Activated T-cell treated with anti-CD3 and anti-CD28 coated beads, Interleukin-2, amount 50 U/mL, for 72 hours (primary cell): ENCODE results near the gene MICAL2. TPM values are rescaled to one million over a fixed set of nuclear protein-coding genes. Genes with fewer than 3 reads are reported as not detected.
A peak's percentile ranks its signal among the peaks of the same experiment; 100 is the strongest.

ENCODE experiments used
- ATAC-seq, 2 donors: fragments of 150-1000 bp; cut with Tn5 transposase; replicated peaks in 1 of 2; 2 replicates each; pipeline ENCODE4 v1.10.0; 2021; ENCODE audit warnings: moderate library complexity in 2 of 2, mild to moderate bottlenecking in 1 of 2
- DNase-seq, 2 donors: peaks; one replicate each; pipeline ENCODE4 v3.0.0; 2021 to 2022; ENCODE audit warnings: mixed read lengths in 1 of 2
- H3K27ac Mint-ChIP-seq: one replicate; pipeline ENCODE4 v1.8.0; 2022; ENCODE audit warnings: mild to moderate bottlenecking, moderate library complexity, mixed read lengths
- H3K27me3 Mint-ChIP-seq: one replicate; pipeline ENCODE4 v1.8.0; 2022; ENCODE audit warnings: low read depth, mixed read lengths
- H3K36me3 Mint-ChIP-seq, 2 donors: one replicate each; pipeline ENCODE4 v1.8.0; 2022; ENCODE audit warnings: mixed read lengths in 2 of 2, mild to moderate bottlenecking in 1 of 2; ENCODE audit not compliant: insufficient read depth in 2 of 2
- H3K4me1 Mint-ChIP-seq: one replicate; pipeline ENCODE4 v1.8.0; 2022; ENCODE audit warnings: low read depth, mixed read lengths
- H3K4me3 Mint-ChIP-seq, 2 donors: one replicate each; pipeline ENCODE4 v1.8.0; 2022; ENCODE audit warnings: mild to moderate bottlenecking in 2 of 2, mixed read lengths in 2 of 2, moderate library complexity in 2 of 2
- H3K9me3 Mint-ChIP-seq, 2 donors: one replicate each; pipeline ENCODE4 v1.8.0; 2022; ENCODE audit warnings: mixed read lengths in 2 of 2
- total RNA-seq, 2 donors: library from RNA; stranded (reverse); gene quantifications; one replicate each; pipeline ENCODE4 v1.2.3, GENCODE V29; 2022

The MICAL2 gene
- total RNA-seq, 2 donors from 2014 or later, result 227 to 322 TPM

DNA sequence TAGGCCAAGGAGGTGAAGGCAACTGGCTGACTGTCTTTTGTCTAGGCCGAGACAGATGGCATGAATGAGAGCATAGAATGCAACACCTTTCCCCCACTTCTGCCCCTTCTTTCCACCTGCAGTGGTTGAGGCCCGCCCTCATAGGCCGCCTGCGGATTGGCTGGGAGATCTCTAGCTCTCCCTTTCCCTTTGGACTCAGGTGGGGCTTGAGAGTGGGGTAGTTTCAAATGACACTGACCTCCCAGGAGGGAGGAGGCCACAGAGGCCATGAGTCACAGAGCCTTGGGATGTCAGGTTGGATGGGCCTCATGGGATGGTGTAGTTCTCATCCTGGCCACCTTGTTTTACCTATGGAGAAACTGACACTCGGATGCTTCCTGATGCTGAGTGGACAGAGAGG lies 9.1 kb downstream of the MICAL2 start:
- ATAC-seq (no peak), DNase-seq (no peak)
- no peak overlapping the region for H3K27ac Mint-ChIP-seq
- no peaks in the 10 kb centered on the region for H3K9me3 Mint-ChIP-seq
- no peak overlapping the region for H3K4me3 Mint-ChIP-seq
- peaks cover under 1 to 25% of the 10 kb centered on the region in 2 donors for H3K36me3 Mint-ChIP-seq
- peaks cover 86% of the 10 kb centered on the region for H3K4me1 Mint-ChIP-seq
- no peaks in the 10 kb centered on the region for H3K27me3 Mint-ChIP-seq

DNA sequence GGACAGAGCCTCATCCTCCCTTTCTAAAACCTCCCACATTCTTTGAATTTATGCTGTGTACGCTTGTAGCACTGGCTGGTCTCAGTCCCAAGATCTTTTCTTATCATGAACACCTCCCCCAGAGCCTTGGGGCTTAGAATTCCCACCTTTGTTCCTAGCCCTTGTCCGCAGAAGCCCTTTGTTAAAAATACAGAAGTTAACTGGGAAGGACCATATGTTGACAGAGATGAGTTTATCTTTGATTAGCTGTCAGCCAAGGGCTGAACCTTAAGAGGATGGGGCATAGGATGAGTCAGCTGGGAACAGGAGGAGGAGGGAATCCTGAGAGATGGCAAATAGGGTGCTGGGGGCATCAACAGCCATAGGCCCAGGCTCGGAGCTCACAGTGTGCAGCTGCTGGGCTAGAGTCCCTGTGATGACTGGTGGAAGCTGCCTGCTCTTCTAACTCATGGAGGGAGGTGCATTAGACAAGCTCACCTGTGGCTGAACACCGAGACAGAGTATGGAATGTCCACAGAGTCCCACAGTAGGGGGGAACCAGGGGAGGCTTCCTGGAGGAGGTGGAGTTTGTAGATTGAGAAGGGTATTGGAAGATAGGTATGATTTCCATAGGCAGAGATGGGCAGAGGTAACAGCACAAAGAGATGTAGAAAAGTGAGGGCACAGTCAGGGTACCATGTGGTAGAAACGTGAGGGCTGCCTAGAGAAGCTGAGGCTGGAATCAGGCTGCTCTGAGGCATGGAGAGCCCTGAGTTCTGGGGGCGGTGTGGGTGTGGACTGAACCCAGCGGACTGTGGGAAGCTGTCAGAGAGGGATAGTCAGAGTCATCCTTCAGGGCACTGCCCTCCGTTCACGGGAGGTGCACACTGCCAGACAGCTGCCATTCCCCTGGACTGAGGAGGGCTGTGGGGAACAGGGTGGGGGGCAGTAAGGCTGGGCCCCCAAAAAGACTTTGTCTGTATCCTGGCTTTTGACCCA lies 9.9 kb downstream of the MICAL2 start:
- Mint-ChIP-seq H3K27me3 (no peaks in the 10 kb centered on the region), H3K27ac (peak overlapping the region; percentile 64), H3K9me3 (no peaks in the 10 kb centered on the region), H3K4me3 (no peak overlapping the region), H3K36me3 (peaks cover 3 to 22% of the 10 kb centered on the region in 2 donors), H3K4me1 (peaks cover 88% of the 10 kb centered on the region)
- ATAC-seq (no peak), DNase-seq (no peak)

DNA sequence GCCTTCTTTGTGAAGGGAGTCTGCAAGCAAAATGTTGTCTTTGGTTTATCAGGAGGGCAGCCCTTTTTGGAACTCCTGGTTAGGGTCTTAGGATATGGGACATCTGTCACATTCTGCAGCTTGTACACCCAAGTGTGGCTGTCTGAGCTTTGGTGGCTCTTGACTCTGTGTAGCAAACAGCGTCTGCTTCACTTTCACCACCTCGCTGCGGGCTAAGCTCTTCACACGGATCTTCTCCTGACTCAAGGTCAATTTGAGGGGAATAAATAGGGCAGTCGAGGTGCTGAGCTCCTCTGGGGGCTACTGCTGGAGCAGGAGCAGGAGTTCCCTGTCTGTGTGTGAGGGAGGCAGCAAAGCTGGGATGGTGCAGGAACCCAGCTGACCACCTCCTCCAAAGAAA lies 10.6 kb downstream of the MICAL2 start:
- no peak for ATAC-seq

DNA sequence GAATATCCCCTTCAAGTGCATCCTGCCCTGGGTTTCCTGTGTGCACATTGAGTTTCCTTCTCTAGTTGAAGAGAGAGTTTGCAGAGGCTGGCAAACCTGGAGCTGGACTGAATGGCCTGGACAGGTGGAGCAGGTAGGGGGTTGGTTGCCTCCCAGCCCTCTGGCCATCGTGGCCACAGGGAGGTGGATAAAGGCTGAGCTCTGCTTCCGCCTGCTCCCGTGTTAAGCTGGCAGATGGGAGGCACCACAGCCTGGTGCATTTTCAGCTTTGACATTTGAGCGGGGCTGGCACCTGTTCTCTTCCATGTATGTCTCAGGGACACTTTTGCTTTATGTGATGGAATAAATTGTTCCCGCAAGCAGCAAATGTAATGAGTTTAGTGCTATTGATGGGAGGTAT lies 11.1 kb downstream of the MICAL2 start:
- no peak for DNase-seq
- H3K4me3 Mint-ChIP-seq, result no peak overlapping the region
- no peak overlapping the region for H3K27ac Mint-ChIP-seq
- H3K4me1 Mint-ChIP-seq, result peaks cover 93% of the 10 kb centered on the region
- H3K9me3 Mint-ChIP-seq, result no peaks in the 10 kb centered on the region
- ATAC-seq, result no peak
- H3K27me3 Mint-ChIP-seq, result no peaks in the 10 kb centered on the region
- peaks cover 3 to 20% of the 10 kb centered on the region in 2 donors for H3K36me3 Mint-ChIP-seq

More for the DNA sequence above, 10.6 kb downstream of the MICAL2 start:
- H3K4me1 Mint-ChIP-seq, result peaks cover 93% of the 10 kb centered on the region
- peaks cover 3 to 21% of the 10 kb centered on the region in 2 donors for H3K36me3 Mint-ChIP-seq
- H3K4me3 Mint-ChIP-seq, result no peak overlapping the region
- H3K27ac Mint-ChIP-seq, result no peak overlapping the region
- no peak for DNase-seq
- H3K9me3 Mint-ChIP-seq, result no peaks in the 10 kb centered on the region
- H3K27me3 Mint-ChIP-seq, result no peaks in the 10 kb centered on the region

DNA sequence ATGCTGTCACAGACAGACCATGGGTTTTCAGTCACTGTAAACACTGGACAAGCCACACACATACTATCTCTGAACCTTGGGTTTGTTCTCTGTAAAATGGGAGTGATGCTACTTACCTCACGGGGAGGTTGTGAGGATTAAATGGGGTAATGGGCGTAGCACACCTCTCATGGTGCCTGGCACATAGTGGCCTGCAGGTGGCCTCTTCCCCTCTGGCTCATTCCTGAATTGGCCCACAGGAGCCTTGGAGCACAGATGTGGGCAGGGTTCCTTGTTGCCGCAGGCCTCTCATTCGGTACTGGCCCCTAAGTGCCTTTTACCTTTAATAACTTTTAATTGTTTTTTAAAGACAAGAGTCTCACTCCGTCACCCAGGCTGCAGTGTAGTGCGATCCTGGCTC lies 11.7 kb downstream of the MICAL2 start:
- peaks cover 3 to 19% of the 10 kb centered on the region in 2 donors for H3K36me3 Mint-ChIP-seq
- H3K4me1 Mint-ChIP-seq, result peaks cover 93% of the 10 kb centered on the region
- ATAC-seq (no peak), DNase-seq (no peak)
- no peak overlapping the region for H3K27ac Mint-ChIP-seq
- no peak overlapping the region for H3K4me3 Mint-ChIP-seq
- no peaks in the 10 kb centered on the region for H3K9me3 Mint-ChIP-seq
- H3K27me3 Mint-ChIP-seq, result no peaks in the 10 kb centered on the region

DNA sequence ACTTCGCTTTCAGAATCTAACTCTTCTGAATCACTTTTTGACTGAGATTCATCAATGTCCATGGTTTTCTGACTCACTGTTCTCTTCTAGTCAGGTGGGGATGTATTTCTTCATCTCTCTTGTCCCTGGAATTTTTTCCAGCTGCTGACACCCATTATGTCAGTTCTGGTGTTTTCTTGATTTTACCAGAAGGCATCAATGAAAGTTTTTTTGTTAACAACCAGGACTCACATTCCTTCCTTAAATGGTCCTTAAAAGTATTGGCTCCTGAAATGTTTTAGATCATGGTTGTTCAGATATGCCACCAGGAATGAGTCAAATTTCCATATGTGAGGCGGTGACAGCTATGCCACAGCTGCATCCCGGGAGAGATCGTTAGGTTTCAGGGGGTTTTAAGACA lies 12.9 kb downstream of the MICAL2 start:
- no peaks in the 10 kb centered on the region for H3K27me3 Mint-ChIP-seq
- H3K4me1 Mint-ChIP-seq, result peaks cover 93% of the 10 kb centered on the region
- no peak for DNase-seq
- no peak overlapping the region for H3K27ac Mint-ChIP-seq
- ATAC-seq, result no peak
- H3K4me3 Mint-ChIP-seq, result no peak overlapping the region
- no peaks in the 10 kb centered on the region for H3K9me3 Mint-ChIP-seq
- H3K36me3 Mint-ChIP-seq, result peaks cover 5 to 15% of the 10 kb centered on the region in 2 donors

DNA sequence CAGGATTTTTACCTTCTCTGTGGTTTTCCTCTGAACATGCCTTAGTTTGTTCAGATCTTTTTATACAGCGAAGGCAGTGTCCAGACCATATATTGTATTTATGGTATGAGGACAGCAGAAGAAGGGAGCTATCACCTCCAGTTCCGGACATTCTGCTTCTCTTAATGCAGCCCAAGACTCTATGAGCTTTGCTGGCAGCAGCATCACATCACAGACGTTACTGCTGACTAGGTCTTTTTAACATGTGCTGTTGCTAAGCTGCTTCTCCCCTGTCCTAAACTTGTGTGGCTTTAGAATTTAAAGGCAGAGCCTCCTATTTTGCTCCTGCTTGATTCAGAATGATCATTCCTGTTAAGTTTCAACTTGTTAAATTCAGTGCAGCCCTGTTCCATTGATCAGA lies 13.4 kb downstream of the MICAL2 start:
- H3K4me3 Mint-ChIP-seq, result no peak overlapping the region
- no peaks in the 10 kb centered on the region for H3K9me3 Mint-ChIP-seq
- no peak for DNase-seq
- H3K27ac Mint-ChIP-seq, result no peak overlapping the region
- no peak for ATAC-seq
- H3K36me3 Mint-ChIP-seq, result peaks cover 5 to 12% of the 10 kb centered on the region in 2 donors
- H3K4me1 Mint-ChIP-seq, result peaks cover 92% of the 10 kb centered on the region
- H3K27me3 Mint-ChIP-seq, result no peaks in the 10 kb centered on the region

DNA sequence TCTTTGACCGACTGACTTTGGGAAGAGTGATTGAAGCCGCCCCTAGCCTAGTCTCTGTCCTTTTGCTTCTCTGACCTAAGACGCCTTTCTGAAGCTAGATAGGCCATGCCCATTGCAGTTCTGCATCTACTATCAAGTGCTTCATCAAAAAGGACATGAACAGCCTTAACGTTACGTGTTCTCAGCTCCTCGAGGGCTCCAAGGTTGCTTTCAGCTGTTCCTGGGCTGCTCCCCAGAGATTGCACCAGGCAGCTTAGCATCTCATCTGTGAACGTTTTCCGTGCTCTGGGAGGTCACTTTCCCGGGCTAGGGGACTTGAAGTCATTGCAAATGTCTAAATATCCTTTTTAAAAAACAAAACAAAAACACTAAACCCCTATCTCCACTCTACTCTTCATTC lies 13.9 kb downstream of the MICAL2 start:
- ATAC-seq (no peak), DNase-seq (no peak)
- H3K27me3 Mint-ChIP-seq, result no peaks in the 10 kb centered on the region
- H3K27ac Mint-ChIP-seq, result peak overlapping the region; percentile 94
- peaks cover 5 to 8% of the 10 kb centered on the region in 2 donors for H3K36me3 Mint-ChIP-seq
- H3K9me3 Mint-ChIP-seq, result no peaks in the 10 kb centered on the region
- peak overlapping the region; percentile 41 to 76 for H3K4me3 Mint-ChIP-seq
- H3K4me1 Mint-ChIP-seq, result peaks cover 92% of the 10 kb centered on the region

DNA sequence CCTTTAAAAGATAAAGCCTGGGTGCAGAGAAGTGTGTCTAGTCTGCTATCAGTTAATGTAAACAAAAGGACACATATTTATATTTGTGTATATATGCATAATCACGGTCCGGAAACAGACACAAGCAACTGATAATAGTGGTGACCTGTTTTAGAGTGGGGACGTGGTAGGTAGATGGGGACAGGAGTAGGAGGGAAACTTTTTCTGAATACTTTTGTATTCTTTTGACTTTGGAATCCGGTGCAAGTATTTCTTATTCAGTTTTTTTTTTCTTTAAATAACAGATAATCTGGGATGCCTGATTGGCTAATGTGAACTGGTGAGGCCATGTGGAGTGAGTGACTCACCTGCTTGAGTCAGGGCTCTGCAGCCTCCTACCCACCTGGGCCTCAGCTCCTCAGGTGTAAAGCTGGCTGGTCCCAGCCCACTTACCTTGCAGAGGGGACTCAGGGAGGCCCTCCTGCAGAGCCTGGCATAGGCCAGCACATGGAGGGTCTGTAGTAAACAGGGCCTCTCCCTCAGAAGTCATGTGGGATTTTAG lies 15.3 kb downstream of the MICAL2 start:
- DNase-seq, result no peak
- peak overlapping the region in 1 of 2 donors; percentile 41 for H3K4me3 Mint-ChIP-seq
- peaks cover 5 to 13% of the 10 kb centered on the region in 2 donors for H3K36me3 Mint-ChIP-seq
- peak overlapping the region; percentile 94 for H3K27ac Mint-ChIP-seq
- peak; percentile 47 to 54 for ATAC-seq
- H3K4me1 Mint-ChIP-seq, result peaks cover 92% of the 10 kb centered on the region
- H3K9me3 Mint-ChIP-seq, result no peaks in the 10 kb centered on the region
- no peaks in the 10 kb centered on the region for H3K27me3 Mint-ChIP-seq

DNA sequence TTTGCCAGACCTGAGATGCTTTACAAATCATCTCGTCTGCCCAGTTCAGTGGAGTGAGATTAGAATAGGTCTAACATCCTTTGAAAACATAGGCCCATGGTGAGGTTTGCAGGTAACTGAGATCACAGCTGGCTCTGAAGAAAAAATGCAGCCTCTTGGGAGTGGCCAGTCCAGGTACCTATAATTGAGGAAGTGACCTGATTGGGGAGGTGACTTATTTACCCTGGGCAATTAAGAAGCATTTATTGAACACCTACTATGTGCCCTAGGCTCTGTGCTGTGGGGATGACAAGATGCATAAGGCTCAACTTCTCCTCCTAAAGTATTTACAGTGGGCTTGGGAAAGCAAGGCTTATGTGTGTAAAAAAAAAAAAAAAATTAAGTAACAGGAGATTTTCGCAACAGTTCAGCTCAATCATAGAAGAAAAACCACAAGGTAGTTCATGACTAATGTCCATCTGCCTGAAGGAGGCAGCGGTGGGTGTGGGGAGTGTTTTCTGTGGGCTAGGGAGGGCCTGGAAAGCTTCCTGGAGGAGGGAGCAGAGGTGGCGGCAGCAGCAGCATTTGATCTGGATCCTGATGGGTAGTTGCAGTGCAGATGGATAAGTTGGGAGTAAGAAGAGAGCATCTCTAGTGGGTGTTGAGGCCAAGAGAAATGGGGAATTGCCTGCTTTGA lies 16.1 kb downstream of the MICAL2 start:
- no peak for DNase-seq
- Mint-ChIP-seq H3K4me1 (peaks cover 90% of the 10 kb centered on the region), H3K9me3 (no peaks in the 10 kb centered on the region), H3K4me3 (no peak overlapping the region), H3K36me3 (peaks cover 5 to 17% of the 10 kb centered on the region in 2 donors), H3K27ac (no peak overlapping the region), H3K27me3 (no peaks in the 10 kb centered on the region)
- ATAC-seq, result peak in 1 of 2 donors; percentile 32

DNA sequence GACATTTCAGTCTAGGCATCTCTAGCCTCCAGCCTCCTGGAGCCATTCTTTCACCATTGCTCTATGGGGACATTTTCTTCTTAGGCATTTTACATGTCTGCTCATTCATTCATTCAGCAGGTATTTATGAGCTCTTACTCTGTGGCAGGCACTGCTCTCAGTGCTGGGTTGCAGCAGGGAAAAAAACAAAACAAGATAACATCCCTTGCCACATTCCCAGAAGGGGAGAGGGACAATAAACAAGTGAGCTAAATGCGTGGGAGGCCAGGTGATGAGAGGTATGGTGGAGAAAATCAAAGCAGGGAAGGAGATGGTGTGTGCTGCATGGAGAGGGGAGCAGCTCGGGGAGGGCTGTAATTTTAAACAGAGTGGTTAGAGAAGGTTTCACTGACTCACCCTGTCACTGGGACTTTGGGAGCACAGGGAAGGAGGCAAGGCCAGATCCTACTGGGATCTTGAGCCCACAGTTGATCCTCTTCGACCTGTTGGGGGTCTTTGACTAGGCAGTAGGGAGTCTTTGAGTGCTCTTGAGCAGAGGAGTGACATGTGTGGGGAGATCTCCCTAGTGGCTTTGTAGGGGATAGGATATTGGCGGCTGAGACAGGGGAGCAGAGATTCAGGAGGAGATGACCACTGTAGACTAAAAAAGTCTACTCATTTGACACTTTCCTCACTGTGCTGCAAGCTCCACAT lies 17.0 kb downstream of the MICAL2 start:
- no peak for DNase-seq
- Mint-ChIP-seq H3K27me3 (no peaks in the 10 kb centered on the region), H3K9me3 (no peaks in the 10 kb centered on the region), H3K27ac (no peak overlapping the region), H3K4me3 (no peak overlapping the region), H3K4me1 (peaks cover 90% of the 10 kb centered on the region), H3K36me3 (peaks cover 5 to 17% of the 10 kb centered on the region in 2 donors)
- no peak for ATAC-seq

DNA sequence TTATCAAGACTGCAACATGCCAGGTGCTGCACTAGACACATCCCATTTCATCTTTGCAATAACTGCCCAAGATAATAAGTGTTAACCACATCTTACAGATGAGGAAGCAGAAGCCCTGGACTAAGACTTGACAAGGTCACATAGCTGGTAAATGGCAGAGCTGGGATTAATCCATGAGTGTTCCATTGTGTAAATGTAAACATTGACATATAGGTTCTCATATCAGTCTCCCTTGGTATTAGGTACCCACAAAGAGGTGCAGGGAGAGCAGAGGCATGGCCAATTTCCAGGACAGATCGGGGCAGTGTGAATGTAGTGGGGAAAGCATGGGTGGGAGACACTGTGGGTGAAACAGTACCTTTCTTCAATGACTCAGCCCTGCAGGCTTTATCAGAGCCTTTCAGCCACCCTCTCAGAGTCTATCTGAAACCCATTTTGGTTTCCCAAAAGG lies 17.9 kb downstream of the MICAL2 start:
- Mint-ChIP-seq H3K27me3 (no peaks in the 10 kb centered on the region), H3K27ac (no peak overlapping the region), H3K4me1 (peaks cover 90% of the 10 kb centered on the region), H3K36me3 (peaks cover 5 to 20% of the 10 kb centered on the region in 2 donors), H3K4me3 (no peak overlapping the region), H3K9me3 (no peaks in the 10 kb centered on the region)
- ATAC-seq, result peak; percentile 33 to 58
- no peak for DNase-seq
